Germinal center (tissue), 1 donor: ENCODE results near the gene C4orf50.
"Not testable (repeated sequence)": the region's sequence is repeated elsewhere in the genome, so short reads cannot be mapped to it uniquely, and the experiment has no call there.

ENCODE experiments used
- DNase-seq: peaks from one replicate; pipeline ENCODE4 v3.0.0; 2012; ENCODE audit warnings: mixed read lengths, low spot score

The C4orf50 gene

DNA sequence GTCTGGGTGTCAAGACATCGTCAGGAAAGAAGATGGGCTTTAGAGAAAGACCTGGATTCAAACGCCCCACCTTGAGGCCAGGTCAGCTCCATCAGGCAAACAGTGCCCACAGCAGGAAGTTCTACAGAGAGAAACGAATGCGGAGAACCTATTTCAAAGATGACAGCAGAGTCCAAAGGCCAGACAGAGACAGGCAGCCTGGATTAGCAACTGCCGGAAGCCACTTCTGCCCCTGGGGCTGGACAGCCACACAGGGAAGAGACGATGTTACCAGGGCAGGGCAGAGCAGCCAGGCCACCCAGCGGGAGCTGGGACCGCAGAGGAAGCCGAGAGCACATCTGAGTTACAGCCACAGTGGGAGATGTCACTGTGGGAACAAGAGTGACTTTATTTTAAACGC, 1.2 kb downstream of the C4orf50 start:
- no peak for DNase-seq

DNA sequence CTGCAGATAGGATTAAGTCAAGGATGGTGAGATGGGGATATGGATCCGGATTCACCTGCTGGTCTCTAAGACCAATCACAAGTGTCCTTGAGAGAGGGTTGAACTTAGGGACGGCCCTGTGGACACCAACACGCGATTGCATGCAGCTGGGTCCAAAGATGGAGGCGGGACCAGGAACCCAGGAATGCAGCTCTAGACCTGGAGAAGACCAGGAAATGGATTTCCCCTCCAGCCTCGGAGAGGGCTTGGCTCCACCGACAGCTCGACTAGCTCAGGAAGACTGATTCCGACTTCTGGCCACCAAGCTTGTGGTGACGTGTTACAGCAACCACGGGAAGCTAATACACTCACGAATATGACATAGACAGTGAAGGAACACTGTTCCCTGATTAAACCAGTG, 4.7 kb downstream of the C4orf50 start:
- DNase-seq, result no peak

DNA sequence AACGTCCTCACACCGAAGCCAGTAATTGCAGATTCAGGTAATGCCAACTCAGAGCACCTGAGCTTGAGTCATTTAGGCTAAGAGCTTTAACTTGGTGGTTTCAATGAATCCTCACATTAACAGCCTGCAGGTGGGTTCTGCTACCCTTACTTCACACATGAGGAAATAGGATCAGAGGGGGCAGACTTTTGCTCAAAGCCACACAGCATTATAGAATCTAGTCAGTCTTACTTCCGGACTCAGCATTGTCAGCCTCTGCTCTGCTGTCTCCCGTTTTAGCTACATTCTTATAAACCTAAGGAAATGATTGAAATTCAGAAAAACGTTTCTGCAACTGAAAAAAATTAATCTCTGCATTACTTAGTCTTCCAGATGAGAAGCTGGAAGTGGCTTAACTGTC, 6.0 kb downstream of the C4orf50 start:
- DNase-seq, result no peak

DNA sequence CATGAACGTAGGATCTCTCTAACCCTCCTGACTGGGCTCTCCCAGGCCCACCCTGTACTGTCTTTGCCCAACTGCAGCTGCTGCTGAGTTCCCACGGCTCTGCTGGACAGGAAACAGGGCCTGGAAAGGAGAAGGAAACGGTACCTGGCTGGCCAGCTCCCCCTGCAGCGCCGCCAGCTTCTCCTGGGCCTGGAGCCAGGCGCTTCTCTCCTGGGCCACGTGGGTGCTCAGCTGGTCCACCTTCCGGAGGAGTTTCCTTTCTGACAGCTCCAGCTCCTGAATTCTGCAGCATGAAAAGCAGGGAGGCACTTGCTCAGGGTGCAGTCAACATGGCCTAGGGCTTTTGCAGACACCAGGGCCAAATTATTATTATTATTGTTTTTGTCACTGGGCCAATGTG, 6.5 kb downstream of the C4orf50 start:
- no peak for DNase-seq

DNA sequence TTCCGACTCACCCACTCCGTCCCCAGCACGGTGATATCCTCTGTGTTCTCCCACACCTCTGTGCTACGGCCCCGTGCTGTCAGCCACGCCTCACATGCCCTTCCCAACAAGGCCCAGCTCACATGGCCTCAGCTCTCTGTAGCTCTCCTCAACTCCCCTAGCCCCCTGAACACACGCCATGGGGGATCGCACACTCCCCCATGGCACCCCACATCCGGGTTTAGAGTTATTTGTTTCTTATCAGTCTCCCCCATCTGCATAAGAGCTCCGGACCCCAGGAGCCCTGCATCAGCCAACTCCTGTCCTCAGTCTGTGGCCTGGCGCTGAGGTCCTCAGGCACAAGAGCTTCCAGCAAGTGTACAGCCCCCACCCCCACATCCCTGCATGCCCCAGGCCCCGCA, 7.0 kb downstream of the C4orf50 start:
- no peak for DNase-seq

DNA sequence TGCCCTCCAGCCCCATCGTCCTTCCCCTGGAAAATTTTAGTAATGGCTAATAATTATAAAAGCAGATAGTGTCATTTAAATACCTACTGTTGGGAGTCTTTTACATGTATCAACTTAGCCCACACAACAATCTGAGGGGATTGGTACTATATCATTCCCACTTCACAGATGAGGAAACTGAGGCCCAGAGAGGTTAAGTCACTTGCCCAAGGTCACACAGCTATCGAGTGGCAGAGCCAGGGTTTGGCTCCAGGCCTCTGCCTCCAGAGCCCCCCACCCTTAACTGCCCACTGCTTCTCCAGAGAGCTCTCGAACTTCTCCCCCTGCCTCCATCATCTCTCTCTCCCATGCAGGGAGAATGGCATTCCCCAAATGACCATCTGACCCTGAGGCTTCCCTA, 7.4 kb downstream of the C4orf50 start:
- DNase-seq, result no peak

DNA sequence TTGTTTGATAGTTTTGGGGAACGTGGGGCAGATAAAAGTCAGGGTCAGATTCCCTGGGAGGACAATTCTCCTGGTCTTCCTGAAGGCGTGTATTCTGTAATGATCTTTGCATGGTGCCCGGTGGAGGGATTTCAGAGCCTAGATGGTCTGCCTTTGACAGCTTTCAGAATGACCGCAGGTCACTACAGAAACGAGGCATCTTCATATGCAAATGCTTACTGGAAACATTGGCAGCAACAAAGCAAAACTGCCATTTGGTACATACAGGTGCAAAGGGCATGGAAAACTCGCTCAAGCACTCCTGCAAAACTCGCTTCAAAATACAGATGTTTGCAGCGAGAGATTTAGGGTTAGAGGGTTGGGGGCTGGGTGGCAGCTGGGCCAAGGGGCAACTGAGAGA, 8.8 kb downstream of the C4orf50 start:
- no peak for DNase-seq

DNA sequence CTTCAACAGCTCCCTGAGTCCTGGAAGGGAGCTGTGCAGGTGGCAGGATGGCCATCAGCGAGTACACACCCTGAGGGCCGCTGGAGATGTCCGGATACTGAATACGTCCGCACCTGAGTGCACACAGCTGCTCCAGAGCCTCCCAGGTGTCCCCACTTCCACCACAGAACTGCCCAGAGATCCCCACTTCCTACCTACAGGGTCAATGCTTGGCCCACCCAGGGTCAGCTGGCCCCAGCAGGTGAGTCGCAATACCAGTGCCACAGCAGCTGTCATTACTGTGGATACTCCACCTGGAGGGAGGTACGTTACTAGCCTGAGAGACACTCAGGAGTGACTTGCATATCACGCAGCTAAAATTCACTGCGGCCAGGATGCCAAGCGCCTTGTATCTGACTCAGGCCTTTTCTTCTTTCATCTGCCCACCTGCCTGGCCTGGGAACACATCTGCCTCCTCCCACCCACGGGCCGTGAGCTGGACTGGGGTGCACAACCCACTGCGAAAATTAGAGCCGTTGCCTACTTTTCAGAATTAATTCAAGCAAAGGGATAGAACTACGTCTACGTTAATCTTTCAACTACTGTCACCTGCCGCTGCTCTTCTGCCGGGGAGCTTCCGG, 9.4 kb downstream of the C4orf50 start:
- no peak for DNase-seq

DNA sequence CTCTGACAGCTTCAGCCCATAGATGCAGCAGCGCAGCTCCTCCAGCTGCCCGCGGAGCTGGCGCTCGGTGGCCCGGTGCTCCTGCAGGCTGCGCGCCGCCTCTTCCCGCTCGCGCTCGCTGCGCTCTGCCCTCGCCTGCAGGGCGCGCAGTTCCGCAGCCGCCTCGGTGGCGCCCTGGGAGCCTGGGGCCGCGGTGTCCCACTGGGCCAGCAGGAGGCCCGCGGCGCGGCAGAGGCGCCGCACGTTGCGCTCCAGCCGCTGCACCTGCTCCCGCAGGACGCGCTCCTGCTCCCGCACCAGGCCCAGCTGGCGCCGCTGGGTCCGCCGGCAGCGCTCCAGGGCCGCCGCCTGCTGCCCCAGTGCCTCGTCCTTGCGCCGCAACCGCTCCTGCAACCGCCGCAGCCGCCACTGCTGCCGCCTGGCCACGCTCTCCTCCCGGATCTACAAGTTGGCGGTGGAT, 10.1 kb downstream of the C4orf50 start:
- no peak for DNase-seq

DNA sequence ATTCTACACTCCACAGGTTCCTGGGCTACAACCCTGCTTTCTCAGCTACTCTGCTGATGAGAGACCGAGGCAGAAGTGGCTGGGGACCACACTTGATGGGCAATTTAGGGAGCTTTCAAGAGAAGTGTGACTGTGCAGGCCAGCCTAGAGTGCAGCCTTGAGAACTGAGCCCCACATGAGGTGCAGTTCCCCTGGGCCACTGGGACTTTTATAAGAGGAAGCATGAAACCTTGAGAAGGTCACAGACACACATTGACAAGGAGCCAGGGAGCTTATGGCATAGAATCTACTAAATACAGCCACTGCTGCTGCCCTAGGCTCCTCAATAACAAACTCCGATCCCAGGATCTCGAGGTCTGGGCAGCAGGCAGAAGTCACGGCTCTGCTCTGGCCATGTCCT, 13.1 kb downstream of the C4orf50 start:
- DNase-seq, result no peak

DNA sequence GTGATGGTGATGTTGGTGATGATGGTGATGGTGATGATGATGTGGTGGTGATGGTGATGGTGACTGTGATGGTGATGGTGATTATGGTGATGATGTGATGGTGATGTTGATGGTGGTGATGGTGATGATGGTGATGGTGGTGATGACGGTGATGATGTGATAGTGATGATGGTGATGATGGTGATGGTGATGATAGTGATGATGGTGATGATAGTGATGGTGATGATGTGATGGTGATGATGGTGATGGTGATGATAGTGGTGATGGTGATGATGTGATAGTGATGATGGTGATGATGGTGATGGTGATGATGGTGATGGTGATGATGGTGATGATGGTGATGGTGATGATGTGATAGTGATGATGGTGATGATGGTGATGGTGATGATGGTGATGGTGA, 14.7 kb downstream of the C4orf50 start:
- DNase-seq, result not testable (repeated sequence)

DNA sequence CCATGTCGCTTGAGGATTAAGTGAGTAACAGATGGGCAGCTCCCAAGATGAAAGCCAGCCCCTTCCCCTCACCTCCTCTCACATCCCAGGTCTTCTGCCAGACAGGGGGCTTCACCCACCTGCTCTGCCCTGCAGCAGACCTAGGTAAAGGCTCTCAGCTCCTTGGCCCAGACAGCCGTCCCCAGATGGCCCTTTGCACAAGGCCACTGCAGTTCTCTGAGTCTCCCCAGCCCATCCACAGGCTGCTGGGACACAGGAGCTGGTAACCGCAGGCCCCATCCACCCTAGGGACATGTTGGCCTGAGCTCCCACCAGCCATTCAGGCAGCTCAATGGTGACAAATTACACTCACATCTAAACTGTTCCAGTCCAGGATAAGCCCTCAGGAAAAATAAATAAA, 15.3 kb downstream of the C4orf50 start:
- DNase-seq, result no peak

DNA sequence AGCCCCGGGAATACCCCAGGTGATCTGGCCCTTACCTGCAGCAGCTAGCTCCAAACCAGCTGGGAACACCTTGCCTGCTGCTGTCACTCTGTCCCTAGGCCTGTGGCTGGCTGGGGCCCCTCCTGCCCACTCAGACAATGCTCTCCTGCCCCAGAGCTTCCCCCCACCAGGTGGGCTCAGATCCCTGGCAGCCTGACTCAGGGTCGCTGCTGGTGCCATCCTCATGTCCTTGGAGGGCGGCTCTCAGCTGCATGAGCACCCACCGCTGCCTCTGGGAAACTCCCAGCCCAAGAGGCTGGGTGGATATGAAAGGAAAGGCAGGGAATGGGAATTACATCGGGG, 15.8 kb downstream of the C4orf50 start:
- no peak for DNase-seq

DNA sequence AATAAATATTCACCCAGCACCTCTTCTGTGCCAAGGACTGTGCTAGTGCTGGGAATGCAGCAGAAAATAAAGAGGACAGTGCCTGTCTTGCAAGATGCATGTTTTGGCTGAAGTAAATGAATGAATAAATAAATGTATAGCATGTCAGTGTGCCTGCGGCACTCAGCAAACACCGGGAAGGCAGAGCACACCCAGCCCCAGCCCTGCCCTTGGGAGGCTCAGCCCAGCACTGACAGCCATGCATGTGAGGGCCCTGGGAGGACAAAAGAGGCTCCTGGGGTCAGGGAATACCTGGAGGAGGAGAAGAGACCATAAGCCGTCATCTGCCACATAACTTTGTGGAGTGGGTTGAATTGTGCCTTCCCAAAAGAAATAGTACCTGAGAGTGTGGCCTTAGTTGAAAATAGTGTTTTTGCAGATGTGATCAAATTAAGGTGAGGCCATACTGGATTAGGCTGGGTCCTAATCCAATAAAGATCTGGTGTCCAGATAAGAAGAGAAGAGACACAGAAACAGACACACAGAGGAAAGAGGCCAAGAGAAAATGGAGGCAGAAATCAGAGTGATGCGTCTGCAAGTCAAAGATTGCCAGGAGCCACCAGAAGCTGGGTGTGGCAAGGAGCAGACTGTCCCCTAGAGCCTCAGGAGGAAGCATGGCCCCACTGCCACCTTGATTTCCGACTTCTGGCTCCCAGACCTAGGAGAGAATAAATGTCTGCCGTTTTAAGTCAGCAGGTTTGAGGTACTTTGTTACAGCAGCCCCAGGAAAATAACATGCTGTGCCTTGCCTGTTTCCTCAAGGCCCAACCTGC, 16.3 kb downstream of the C4orf50 start:
- no peak for DNase-seq

DNA sequence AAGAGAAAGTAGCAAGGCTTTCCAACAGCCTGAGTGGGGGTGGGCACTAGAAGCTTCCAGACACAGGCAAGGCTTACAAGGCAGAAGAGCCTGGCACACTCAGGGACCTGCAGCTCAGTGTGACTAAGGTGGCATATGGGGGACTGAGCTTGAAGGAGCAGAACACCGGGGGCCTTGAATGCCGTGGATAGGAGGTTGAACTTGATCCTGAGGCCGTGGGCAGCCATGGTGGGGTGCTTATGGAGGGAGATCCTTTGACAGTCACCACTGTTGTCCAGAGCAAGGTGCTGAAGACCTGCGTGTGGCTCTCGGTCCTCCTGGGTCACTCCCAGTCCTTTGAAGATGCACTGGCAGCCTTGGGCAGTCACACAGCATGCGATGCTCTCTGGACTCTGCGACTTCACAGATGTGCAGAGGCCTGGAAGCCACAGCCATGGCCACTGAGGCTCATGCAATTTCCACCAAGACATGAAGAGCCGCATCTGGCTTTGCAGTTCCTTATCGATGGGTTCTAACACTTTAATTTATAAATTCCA, 18.3 kb downstream of the C4orf50 start:
- no peak for DNase-seq

DNA sequence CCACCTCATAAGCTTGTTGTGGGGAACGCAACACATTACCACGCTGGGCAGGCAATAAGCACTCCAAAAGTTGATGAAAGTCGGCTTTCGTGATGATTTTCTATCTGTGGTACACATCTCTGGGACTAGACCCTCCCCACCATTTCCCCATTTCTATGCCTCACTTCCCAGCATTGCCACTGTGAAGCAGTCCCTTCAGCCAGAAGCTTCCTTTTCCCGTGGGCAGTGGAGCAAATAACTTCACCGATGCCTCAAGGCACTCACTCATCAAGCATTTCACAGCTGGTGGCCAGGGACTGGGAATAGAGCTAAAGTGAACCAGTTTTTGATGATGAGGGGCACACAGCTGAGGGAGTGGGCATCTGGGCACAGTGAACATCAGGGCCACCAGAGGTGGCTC, 18.9 kb downstream of the C4orf50 start:
- DNase-seq, result no peak

DNA sequence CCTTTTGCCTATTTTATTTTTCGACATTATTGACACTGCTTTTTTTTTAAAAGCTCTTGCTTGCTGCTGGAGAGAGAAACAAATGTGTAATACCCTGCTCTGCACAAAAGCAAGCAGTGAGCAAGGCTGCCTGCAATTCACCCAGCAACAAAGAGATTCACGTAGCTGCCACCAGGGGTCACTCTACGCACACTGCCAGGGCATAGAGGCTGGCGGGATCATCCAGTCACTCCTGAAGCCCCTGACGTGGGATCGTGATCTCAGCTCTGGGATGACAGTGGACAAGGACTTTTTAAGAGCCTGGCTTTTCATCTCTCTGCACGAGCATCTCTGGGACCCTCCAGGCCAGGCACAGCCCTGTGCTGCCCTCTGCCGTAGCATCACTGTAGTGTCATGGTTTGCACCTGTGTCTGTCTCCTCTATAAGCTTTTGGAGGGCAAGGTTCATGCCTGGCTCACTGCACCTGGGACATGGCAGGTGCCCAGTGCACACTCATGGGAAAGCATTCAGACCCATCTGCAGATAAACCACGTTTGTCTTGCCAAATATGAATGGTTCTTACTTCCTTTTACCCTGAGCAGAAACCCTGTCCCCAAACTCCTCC, 19.8 kb downstream of the C4orf50 start:
- DNase-seq, result peak; percentile 50

DNA sequence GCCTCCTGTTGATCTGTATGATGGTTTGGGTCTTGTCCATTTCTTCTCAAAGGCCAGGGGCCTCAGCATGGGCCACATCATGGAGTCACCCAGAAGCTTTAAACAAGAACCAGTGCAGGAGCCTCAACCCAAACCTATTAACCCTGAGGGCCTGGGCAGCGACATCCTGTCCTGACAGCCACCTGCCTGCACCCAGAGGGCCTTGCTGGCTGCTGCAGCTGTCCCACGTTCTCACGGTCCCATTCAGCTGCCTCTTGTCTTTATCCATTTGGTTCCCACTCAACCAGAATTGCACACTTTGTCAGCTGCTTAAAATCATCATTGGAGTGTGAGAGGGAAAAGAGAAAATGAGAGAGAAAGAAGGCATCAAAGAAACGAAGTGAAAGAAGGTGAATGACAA, 21.6 kb downstream of the C4orf50 start:
- DNase-seq, result no peak

DNA sequence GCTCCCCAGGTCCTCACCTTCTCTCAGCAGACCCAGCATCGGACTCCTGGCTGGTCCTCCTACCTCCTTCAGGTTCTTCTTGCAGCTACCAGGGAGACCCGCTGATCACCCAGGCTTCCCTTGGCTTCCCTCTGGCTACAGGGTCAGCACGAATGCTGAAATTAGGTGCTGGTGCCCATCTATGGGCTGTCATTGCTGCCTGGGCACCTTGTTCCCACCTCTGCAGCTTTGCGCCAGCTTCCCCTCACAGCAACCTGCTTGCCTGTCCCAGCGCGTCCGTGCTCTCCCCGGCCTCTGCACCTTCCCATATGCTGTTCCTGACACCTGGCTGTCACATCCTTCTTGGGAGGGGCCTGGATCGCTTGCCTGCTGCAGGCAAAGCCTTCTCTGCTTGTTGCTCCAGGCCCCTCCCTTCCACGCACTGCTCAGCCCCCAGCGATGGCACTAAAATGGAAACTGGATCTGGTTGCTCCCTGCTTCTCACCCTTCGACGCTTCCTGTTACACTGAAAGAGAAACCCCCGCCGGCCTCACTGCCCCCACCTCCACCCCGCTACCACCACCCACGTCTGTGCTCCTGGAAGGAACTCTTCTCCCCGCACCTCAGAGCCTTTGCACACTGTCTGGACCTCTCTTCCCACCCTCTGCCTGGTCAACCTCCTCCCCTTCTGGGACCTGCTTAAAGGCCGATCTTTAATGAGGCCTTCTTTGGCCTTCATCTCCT, 22.2 kb downstream of the C4orf50 start:
- DNase-seq, result no peak

DNA sequence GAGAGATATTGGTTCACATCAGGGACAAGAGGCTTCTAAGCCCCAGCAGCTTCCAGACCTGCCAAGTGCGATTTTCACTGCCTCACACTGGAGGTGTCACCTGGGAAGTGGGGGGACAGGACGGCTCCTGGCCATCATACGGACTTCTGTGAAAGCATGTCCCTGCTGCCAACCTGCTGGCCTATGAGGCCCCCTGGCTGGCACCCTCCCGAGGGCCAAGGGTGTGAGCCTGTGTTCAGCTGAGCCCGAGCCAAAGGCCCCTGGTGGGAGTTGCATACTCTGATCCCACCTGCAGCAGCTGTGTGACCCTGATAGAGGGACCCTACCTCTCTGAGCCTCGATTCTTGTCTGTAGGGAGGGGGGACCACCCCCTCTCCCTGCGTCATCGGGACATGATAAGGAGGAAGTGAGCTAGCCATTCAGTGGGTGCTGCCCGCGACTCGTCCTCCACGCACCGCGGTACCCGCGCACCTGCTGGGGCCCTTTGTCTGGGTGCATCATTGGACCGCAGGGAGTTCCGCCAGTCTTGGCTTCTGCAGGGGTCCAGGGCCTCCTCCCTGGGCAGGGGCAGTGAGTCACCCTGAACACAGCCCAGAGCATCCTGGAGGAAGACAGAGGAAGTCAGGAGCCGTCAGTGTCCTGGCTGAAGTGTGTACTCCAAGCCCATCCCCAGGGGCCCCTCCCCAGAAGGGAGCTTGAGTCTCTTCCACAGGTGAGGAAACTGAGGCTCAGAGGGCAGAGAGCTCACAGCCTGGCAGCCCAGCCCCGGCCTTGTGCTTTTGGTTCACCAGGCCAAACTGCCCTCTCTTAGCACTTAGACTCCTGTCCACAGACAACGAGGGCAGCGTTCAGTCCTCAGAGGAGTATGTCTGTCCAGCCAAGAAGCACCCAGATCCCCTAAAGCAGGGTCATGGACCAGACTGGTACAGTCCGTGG, 24.1 kb downstream of the C4orf50 start:
- no peak for DNase-seq

DNA sequence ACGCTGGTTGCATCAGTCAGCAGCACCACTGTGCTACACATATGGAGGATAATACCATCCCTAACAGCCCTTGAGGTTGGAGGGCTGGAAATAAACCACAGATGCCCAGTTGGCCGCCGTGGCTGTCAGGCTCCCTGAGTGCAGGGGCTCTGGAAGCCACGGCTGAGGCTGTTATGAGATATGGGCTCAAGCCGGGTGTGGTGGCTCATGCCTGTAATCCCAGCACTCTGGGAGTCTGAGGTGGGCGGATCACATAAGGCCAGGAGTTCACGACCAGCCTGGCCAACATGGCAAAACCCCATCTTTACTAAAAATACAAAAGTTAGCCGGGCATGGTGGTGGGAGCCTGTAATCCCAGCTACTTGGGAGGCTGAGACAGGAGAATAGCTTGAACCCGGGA, 24.9 kb downstream of the C4orf50 start:
- DNase-seq, result not testable (repeated sequence)
